Measurements from ENCODE around the gene BTBD6.

Gene BTBD6

DNA sequence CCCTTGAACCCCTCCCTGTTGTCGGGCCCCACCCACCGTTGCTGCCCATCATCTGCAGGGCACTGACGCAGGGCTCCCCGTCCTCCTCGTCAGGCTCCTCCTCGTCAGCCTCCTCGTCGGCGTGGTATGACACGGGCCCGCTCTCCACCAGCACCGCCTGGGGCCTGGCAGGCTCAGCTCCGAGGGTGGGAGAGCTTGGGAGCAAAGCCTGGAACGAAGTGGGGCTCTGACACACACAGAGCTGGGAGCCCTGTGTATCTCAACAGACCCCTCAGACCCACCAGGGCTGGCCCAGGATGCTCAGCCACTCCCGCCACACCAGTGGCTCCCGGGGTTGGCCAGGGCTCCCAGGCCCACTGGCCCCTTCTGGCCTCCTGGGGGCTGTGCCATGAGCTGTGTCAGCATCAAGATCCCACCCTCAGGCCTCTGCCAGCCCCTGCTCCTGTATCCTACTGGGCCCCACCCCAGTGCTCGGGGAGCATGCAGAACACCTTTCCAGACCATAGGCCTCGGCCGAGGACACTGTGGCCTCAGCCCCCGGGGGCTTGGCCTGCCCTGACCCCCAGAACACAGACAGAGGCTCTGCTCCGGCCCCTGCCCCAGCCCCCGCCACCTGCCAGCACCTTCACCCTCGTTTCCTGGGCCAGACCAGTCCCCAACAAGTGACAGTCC, 37.1 kb upstream of the BTBD6 start:
- H3K4me3 ChIP-seq (ENCODE audit: low read length): no peak overlapping the region
- TF ChIP-seq, protein P1, sequence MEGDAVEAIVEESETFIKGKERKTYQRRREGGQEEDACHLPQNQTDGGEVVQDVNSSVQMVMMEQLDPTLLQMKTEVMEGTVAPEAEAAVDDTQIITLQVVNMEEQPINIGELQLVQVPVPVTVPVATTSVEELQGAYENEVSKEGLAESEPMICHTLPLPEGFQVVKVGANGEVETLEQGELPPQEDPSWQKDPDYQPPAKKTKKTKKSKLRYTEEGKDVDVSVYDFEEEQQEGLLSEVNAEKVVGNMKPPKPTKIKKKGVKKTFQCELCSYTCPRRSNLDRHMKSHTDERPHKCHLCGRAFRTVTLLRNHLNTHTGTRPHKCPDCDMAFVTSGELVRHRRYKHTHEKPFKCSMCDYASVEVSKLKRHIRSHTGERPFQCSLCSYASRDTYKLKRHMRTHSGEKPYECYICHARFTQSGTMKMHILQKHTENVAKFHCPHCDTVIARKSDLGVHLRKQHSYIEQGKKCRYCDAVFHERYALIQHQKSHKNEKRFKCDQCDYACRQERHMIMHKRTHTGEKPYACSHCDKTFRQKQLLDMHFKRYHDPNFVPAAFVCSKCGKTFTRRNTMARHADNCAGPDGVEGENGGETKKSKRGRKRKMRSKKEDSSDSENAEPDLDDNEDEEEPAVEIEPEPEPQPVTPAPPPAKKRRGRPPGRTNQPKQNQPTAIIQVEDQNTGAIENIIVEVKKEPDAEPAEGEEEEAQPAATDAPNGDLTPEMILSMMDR (conservative IDR thresholded peaks at IDR 0.05; ENCODE audit: low read depth, low read length): no peak
- no peak for DNase-seq (ENCODE audit: low read depth)

DNA sequence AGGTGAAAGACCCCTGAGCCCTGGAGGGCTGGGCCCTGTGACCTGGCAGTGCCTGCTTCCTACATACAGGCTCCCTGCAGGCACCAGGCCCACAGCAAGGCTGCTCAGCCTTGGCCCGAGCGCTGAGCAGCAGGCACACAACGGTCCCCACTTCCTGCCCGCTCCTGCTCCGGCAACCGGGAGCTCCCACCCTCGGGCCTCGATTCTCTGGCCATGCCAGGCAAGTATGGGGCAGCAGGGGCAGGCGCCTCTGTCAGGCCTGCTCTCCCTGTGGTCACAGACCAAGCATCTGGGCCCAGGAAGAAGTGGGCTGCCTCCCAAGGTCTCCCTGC, 36.6 kb upstream of the BTBD6 start:
- DNase-seq (ENCODE audit: low read depth): no peak
- H3K4me3 ChIP-seq (ENCODE audit: low read length): no peak overlapping the region
- TF ChIP-seq, protein P1 (conservative IDR thresholded peaks at IDR 0.05; ENCODE audit: low read depth, low read length): no peak

DNA sequence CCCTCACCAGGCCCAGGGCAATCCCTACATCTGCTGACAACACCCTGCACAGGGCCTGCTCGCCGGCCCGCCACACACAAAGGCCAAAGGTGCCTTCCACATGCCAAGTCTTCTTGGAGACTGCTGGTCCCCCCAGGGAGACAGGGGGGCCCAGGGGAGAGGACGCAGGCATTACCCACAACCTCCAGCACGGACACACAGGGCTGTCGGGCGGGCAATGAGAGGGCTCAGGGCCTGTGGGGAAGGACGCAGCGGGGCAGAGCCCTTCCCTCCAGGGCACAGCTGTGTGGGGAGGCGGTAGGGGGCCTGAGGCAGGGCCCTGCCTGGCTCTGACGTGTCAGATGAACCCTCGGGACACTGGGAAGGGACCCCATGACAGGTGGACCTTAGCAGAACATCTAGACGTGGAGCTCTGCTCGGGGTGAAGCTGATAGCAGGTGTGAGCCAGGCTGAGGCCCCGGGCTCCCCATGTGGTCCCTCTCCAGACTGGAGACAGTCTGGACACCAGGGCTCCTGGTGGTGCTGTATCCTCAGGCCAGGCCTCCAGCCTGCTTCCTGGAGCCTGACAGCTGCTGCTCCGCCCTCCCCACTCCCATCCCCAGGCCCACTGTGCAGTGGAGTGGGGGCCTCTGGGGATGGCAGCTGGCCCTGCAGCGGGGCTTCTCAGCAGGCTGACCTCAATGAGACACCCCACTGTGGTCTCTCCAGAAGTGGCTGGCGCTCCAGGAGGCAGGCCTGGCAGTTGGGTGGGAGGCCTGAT, 35.6 kb upstream of the BTBD6 start:
- no peak overlapping the region for H3K4me3 ChIP-seq (ENCODE audit: low read length)
- TF ChIP-seq, protein P1 (conservative IDR thresholded peaks at IDR 0.05; ENCODE audit: low read depth, low read length): no peak
- no peak for DNase-seq (ENCODE audit: low read depth)

DNA sequence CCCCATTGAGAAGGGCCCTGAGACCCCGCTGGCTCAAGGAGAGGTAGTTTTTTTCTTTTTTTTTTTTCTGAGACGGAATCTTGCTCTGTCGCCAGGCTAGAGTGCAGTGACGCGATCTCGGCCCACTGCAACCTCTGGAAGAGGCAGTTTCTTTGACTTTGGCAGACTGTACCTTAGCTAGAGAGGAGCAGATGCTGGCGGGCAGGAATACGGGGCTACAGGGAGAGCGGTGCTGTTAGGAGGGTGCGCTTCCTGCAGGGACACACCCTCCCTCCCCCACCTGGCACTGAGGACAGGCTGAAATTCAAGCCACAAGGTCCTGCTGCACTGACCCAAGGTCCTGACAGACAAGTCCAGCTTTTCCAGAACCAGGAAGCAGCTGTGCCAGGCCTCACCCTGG, 35.0 kb upstream of the BTBD6 start:
- TF ChIP-seq, protein P1 (conservative IDR thresholded peaks at IDR 0.05; ENCODE audit: low read depth, low read length): no peak
- DNase-seq (ENCODE audit: low read depth): no peak

DNA sequence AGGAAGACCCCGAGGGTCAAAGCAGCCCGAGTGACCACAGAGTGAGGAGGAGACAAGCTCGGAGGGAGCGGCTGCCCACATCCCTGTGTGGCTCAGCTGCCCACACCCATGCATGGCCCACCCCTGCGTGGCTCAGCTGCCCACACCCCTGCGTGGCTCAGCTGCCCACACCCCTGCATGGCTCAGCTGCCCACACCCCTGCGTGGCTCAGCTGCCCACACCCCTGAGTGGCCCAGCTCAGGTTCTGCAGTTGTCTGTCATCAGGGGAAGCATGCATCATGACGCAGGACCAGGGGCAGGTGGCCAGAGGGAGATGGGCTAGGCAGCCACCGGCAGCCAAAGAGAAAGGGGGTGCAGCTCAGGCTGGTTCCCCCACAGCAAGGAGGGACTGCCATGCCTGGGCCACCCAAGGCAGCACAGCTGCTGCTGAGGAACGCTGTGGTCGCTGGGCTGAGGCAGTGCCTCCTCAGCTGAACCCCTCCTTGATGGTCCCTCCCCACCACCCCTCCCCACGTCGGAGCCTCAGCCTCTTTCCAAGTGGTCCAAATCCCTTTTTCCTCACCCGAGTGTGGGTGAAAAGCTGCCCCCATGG, 33.9 kb upstream of the BTBD6 start:
- DNase-seq (ENCODE audit: low read depth): no peak
- TF ChIP-seq, protein P1 (conservative IDR thresholded peaks at IDR 0.05; ENCODE audit: low read depth, low read length): no peak
- no peak overlapping the region for H3K4me3 ChIP-seq (ENCODE audit: low read length)

More for the DNA sequence above, 35.0 kb upstream of the BTBD6 start:
- no peak overlapping the region for H3K4me3 ChIP-seq (ENCODE audit: low read length)

DNA sequence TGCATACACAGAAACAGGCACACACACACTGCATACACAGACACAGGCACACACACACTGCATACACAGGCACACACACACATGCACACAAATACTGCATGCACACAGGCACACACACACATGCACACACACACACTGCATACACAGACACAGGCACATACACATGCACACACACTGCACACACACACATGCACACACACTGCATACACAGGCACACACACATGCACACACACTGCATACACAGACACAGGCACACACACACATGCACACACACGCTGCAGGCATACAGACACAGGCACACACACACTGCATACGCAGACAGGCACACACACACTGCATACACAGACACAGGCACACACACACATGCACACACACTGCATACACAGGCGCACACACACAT, 32.7 kb upstream of the BTBD6 start:
- DNase-seq (ENCODE audit: low read depth): no peak
- TF ChIP-seq, protein P1 (conservative IDR thresholded peaks at IDR 0.05; ENCODE audit: low read depth, low read length): no peak
- no peak overlapping the region for H3K4me3 ChIP-seq (ENCODE audit: low read length)

Measured in retinal pigment epithelial cell (primary cell).